Measurements from ENCODE around the gene CCDC51. TPM values are rescaled to one million over a fixed set of nuclear protein-coding genes. Genes with fewer than 3 reads are reported as not detected.

Gene CCDC51
- total and polyA plus RNA-seq, 9 of the 15 experiments (the other 6 are each of a cell fraction or from before 2014, with no cell fraction given): 6.5 to 18.6 (median 15.7) TPM

DNA sequence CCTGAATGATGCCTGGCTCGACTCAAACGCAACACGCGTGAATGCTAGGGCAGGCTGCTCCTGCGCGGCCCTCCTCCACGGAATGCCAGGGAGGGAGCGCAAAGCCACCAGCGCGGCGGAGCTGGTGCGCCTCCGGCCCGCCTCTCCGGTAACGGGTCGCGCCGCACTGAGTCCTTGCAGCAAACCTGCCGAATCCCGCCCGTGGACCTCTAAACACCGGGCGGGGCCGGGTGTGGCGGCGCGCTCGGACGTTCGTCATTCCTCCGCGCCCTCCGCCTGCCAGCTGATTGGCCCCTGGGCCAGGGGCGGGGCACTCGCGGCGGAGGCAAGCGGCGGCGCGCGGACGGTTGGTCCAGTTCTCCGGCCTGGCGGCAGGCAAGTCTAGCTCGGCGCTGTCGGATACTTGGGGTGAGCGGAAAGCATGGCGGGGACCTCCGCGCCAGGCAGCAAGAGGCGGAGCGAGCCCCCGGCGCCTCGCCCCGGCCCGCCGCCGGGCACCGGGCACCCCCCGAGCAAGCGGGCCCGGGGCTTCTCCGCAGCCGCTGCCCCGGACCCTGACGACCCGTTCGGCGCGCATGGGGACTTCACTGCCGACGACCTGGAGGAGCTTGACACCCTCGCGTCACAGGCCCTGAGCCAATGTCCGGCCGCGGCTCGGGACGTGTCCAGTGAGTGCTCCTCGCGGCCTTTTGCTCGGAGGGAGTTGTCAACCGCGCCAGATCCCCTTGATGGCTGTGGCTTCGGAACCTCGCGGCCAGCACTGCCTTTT, 6.7 kb upstream of the CCDC51 start, which contains the start of gene ATRIP (continued):
- TF ChIP-seq, protein P1, sequence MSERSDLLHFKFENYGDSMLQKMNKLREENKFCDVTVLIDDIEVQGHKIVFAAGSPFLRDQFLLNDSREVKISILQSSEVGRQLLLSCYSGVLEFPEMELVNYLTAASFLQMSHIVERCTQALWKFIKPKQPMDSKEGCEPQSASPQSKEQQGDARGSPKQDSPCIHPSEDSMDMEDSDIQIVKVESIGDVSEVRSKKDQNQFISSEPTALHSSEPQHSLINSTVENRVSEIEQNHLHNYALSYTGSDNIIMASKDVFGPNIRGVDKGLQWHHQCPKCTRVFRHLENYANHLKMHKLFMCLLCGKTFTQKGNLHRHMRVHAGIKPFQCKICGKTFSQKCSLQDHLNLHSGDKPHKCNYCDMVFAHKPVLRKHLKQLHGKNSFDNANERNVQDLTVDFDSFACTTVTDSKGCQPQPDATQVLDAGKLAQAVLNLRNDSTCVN (CRISPR knock-in tag; IDR thresholded peaks at IDR 0.05): no peak
- TF ChIP-seq ZNF274 (IDR thresholded peaks at IDR 0.05; ENCODE audit: borderline replicate concordance, low read depth, low read length) (no peak), MBD2 (IDR thresholded peaks at IDR 0.05; ENCODE audit: borderline replicate concordance, low read depth) (peak; percentile 44; the same call in 1 of the 2 replicates), RBM22 (IDR thresholded peaks at IDR 0.05; ENCODE audit: low read depth, low read length, poor library complexity, severe bottlenecking) (no peak), TCF7 (IDR thresholded peaks at IDR 0.05; ENCODE audit: borderline replicate concordance) (no peak), DDX20 (tag; IDR thresholded peaks at IDR 0.05; ENCODE audit: low read depth) (no peak), MTA1 (IDR thresholded peaks at IDR 0.05; ENCODE audit: borderline replicate concordance) (peak; percentile 98), TBP (optimal IDR thresholded peaks at IDR 0.05; ENCODE audit: low read depth, low read length) (peak; percentile 93), YY1 (IDR thresholded peaks at IDR 0.05; ENCODE audit: borderline replicate concordance in 1 of 3, control insufficient read depth in 1 of 3, extremely low read depth in 1 of 3, insufficient read depth in 3 of 3, insufficient read length in 1 of 3, insufficient replicate concordance in 2 of 3, low read depth in 1 of 3, low read length in 2 of 3) (peak in 2 of 3 experiments; percentile 39 to 61), ZNF324 (CRISPR knock-in tag; IDR thresholded peaks at IDR 0.05) (no peak), XRCC3 (IDR thresholded peaks at IDR 0.05) (no peak), ZNF75A (CRISPR knock-in tag; IDR thresholded peaks at IDR 0.05) (no peak), ZNF143 (CRISPR knock-in tag; IDR thresholded peaks at IDR 0.05) (no peak), SP1 (CRISPR knock-in tag; IDR thresholded peaks at IDR 0.05) (peak; percentile 81), RBM14 (IDR thresholded peaks at IDR 0.05; ENCODE audit: borderline replicate concordance, insufficient read depth, low read depth, low read length) (no peak), MYNN (IDR thresholded peaks at IDR 0.05) (no peak), MYNN (CRISPR knock-in tag; IDR thresholded peaks at IDR 0.05) (no peak), POLR2AphosphoS2 (IDR thresholded peaks at IDR 0.05; ENCODE audit: low read length) (no peak), MCM5 (IDR thresholded peaks at IDR 0.05; ENCODE audit: low read depth) (no peak), TCFL5 (CRISPR knock-in tag; conservative IDR thresholded peaks at IDR 0.05) (no peak), ZNF175 (CRISPR knock-in tag; IDR thresholded peaks at IDR 0.05; ENCODE audit: low read depth) (no peak), JUNB (CRISPR knock-in tag; conservative IDR thresholded peaks at IDR 0.05) (no peak), SAFB2 (IDR thresholded peaks at IDR 0.05; ENCODE audit: borderline replicate concordance, low read depth, low read length, severe bottlenecking) (no peak), KLF6 (CRISPR knock-in tag; IDR thresholded peaks at IDR 0.05; ENCODE audit: borderline replicate concordance) (no peak), TRIM24 (IDR thresholded peaks at IDR 0.05) (no peak)
- TF ChIP-seq, protein P2, sequence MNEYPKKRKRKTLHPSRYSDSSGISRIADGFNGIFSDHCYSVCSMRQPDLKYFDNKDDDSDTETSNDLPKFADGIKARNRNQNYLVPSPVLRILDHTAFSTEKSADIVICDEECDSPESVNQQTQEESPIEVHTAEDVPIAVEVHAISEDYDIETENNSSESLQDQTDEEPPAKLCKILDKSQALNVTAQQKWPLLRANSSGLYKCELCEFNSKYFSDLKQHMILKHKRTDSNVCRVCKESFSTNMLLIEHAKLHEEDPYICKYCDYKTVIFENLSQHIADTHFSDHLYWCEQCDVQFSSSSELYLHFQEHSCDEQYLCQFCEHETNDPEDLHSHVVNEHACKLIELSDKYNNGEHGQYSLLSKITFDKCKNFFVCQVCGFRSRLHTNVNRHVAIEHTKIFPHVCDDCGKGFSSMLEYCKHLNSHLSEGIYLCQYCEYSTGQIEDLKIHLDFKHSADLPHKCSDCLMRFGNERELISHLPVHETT (CRISPR knock-in tag; conservative IDR thresholded peaks at IDR 0.05 in 1 of 2, IDR thresholded peaks at IDR 0.05 in 1 of 2): peak in 1 of 2 experiments; percentile 74; a peak in 2 of 4 replicates
- TF ChIP-seq, protein P3, sequence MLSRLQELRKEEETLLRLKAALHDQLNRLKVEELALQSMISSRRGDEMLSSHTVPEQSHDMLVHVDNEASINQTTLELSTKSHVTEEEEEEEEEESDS (CRISPR knock-in tag; IDR thresholded peaks at IDR 0.05): no peak

All from K562 (cell line).